GM12878 (cell line): ENCODE measurements around the gene CASP3. TPM values are rescaled to one million over a fixed set of nuclear protein-coding genes. Genes with fewer than 3 reads are reported as not detected.

Source experiments
- ATAC-seq: fragments of 200-7000 bp; cut with Tn5 transposase; 3 replicates; pipeline ENCODE4 v1.9.1; 2020; ENCODE audit warnings: mild to moderate bottlenecking, moderate library complexity
- BruUV-seq: library from RNA; stranded (reverse); fragments of 400-500 nt; replicated peaks from 2 replicates; lab custom pipeline; 2021; lab: Mats Ljungman, UMichigan
- CTCF ChIA-PET: fragments of 300-600 bp; sonication (Branson Sonifier 250); formaldehyde crosslinking; extraction: SDS; loops from one replicate; lab custom pipeline; 2021; ENCODE audit warnings: inconsistent platforms; lab: Yijun Ruan, JAX
- POLR2A ChIA-PET: fragments of 350-600 bp; formaldehyde crosslinking; extraction: SDS; loops from one replicate; lab custom pipeline; 2021; ENCODE audit warnings: inconsistent platforms; lab: Charles Lee
- RAD21 ChIA-PET: fragments of 300-600 bp; sonication (Branson Sonifier 250); formaldehyde crosslinking; loops from one replicate; lab custom pipeline; 2023; ENCODE audit warnings: antibody characterized with exemption; ENCODE audit not compliant: unreplicated experiment; lab: Charles Lee
- SMC1A ChIA-PET: fragments of 300-600 bp; sonication (Branson Sonifier 250); formaldehyde crosslinking; loops from one replicate; lab custom pipeline; 2023; ENCODE audit not compliant: unreplicated experiment, uncharacterized antibody; lab: Charles Lee
- DNase-seq: peaks from one replicate; pipeline ENCODE4 v3.0.0-alpha.2; 2011; ENCODE audit warnings: low read depth, low spot score
- FAIRE-seq: peaks from 3 replicates; lab custom pipeline; 2011; peaks lifted over from hg19 to GRCh38; lab: Jason Lieb, UNC
- H2AFZ ChIP-seq: 2 replicates; pipeline ENCODE4 v1.6.0; 2011; ENCODE audit warnings: low read depth, low read length, control low read depth; ENCODE audit not compliant: control insufficient read depth
- H3K27ac ChIP-seq: 2 replicates; pipeline ENCODE4 v1.5.1; 2011; ENCODE audit warnings: control low read depth; ENCODE audit not compliant: control insufficient read depth, insufficient read depth
- H3K27me3 ChIP-seq, 2 experiments: replicated peaks in 1 of 2; 2 replicates each; pipeline versions ENCODE4 v1.6.0 to v1.6.1; 2011; ENCODE audit warnings: low read length in 1 of 2; ENCODE audit not compliant: control insufficient read depth in 2 of 2, insufficient read depth in 2 of 2
- H3K36me3 ChIP-seq, 2 experiments: 2 replicates each; pipeline ENCODE4 v1.5.1; 2011; ENCODE audit warnings: low read length in 1 of 2; ENCODE audit not compliant: control insufficient read depth in 2 of 2, insufficient read depth in 2 of 2
- H3K4me1 ChIP-seq: 2 replicates; pipeline ENCODE4 v1.6.1; 2011; ENCODE audit warnings: mild to moderate bottlenecking, low read length, moderate library complexity, mixed read lengths; ENCODE audit not compliant: control insufficient read depth, insufficient read depth
- H3K4me2 ChIP-seq: 2 replicates; pipeline ENCODE4 v1.6.0; 2011; ENCODE audit warnings: control low read depth; ENCODE audit not compliant: control insufficient read depth, insufficient read depth
- H3K4me3 ChIP-seq: fragments of 200-600 bp; sonication (generic); 2 replicates; pipeline ENCODE4 v1.5.1; 2016
- H3K79me2 ChIP-seq: 2 replicates; pipeline ENCODE4 v1.6.0; 2011; ENCODE audit warnings: low read length; ENCODE audit not compliant: control insufficient read depth, insufficient read depth
- H3K9ac ChIP-seq: 2 replicates; pipeline ENCODE4 v1.8.0; 2011; ENCODE audit warnings: low read length, control low read depth, mixed read lengths; ENCODE audit not compliant: control insufficient read depth, insufficient read depth
- H3K9me3 ChIP-seq: replicated peaks from 3 replicates; pipeline ENCODE4 v1.5.1; 2011; ENCODE audit warnings: mild to moderate bottlenecking, low read length; ENCODE audit not compliant: control insufficient read depth, insufficient read depth
- H4K20me1 ChIP-seq: 2 replicates; pipeline ENCODE4 v1.6.0; 2011; ENCODE audit not compliant: control insufficient read depth, insufficient read depth
- BCL11A ChIP-seq: IDR thresholded peaks from 2 replicates; pipeline ENCODE4 v1.6.1; 2011; ENCODE audit warnings: low read depth, low read length
- CHD4 ChIP-seq: fragments of 200-600 bp; sonication (generic); IDR thresholded peaks from 2 replicates; pipeline ENCODE4 v1.6.1; 2016; ENCODE audit warnings: mild to moderate bottlenecking
- CTCF ChIP-seq, 3 experiments: IDR thresholded peaks in 2 of 3; conservative IDR thresholded peaks in 1 of 3; 2 replicates each; pipeline ENCODE4 v1.5.1; 2011; ENCODE audit warnings: low read depth in 3 of 3, low read length in 3 of 3, mild to moderate bottlenecking in 3 of 3, control low read depth in 2 of 3, moderate library complexity in 2 of 3, inconsistent platforms in 1 of 3, mixed read lengths in 1 of 3; ENCODE audit not compliant: control insufficient read depth in 2 of 3, insufficient read depth in 1 of 3; ENCODE audit errors: extremely low read depth in 1 of 3
- EGR1 ChIP-seq, 2 experiments: IDR thresholded peaks; 1 replicate in 1 of 2; 2 replicates in 1 of 2; pipeline ENCODE4 v1.6.1; 2011 to 2012; ENCODE audit warnings: low read depth in 2 of 2, low read length in 2 of 2, borderline replicate concordance in 1 of 2, mild to moderate bottlenecking in 1 of 2, moderate library complexity in 1 of 2
- FOXM1 ChIP-seq: IDR thresholded peaks from 2 replicates; pipeline ENCODE4 v1.6.1; 2012; ENCODE audit warnings: low read depth, mild to moderate bottlenecking, inconsistent platforms, low read length, moderate library complexity
- GABPA ChIP-seq: IDR thresholded peaks from 2 replicates; pipeline ENCODE4 v1.6.1; 2014; ENCODE audit warnings: antibody characterized with exemption, low read depth, mild to moderate bottlenecking, inconsistent platforms
- IKZF2 ChIP-seq, 2 experiments: fragments of 450-650 bp; IDR thresholded peaks; 2 replicates each; pipeline ENCODE4 v1.6.1; 2017; ENCODE audit warnings: mild to moderate bottlenecking in 2 of 2, moderate library complexity in 2 of 2
- PKNOX1 ChIP-seq: fragments of 450-650 bp; IDR thresholded peaks from 2 replicates; pipeline ENCODE4 v1.6.1; 2016; ENCODE audit warnings: mild to moderate bottlenecking
- PML ChIP-seq: IDR thresholded peaks from 2 replicates; pipeline ENCODE4 v1.6.1; 2012; ENCODE audit warnings: low read length, inconsistent platforms
- POLR2A ChIP-seq: IDR thresholded peaks from 2 replicates; pipeline ENCODE4 v1.6.1; 2011; ENCODE audit warnings: low read depth, mild to moderate bottlenecking, low read length
- RAD21 ChIP-seq: IDR thresholded peaks from 2 replicates; pipeline ENCODE4 v1.6.1; 2011; ENCODE audit warnings: mild to moderate bottlenecking, low read depth, low read length, moderate library complexity; ENCODE audit not compliant: insufficient read depth
- RFX5 ChIP-seq: IDR thresholded peaks from 2 replicates; pipeline ENCODE4 v1.6.1; 2011; ENCODE audit warnings: low read depth, low read length, improper control_type of control experiment
- TARDBP ChIP-seq: IDR thresholded peaks from 2 replicates; pipeline ENCODE4 v1.6.1; 2016; ENCODE audit warnings: borderline replicate concordance
- TCF3 ChIP-seq: IDR thresholded peaks from 2 replicates; pipeline ENCODE4 v1.6.1; 2012; ENCODE audit warnings: low read depth, mild to moderate bottlenecking, low read length, borderline replicate concordance; ENCODE audit not compliant: insufficient read depth
- ZNF207 ChIP-seq: fragments of 450-650 bp; IDR thresholded peaks from 2 replicates; pipeline ENCODE4 v1.6.1; 2014; ENCODE audit warnings: antibody characterized with exemption, mild to moderate bottlenecking, borderline replicate concordance
- ZNF217 ChIP-seq: fragments of 450-650 bp; IDR thresholded peaks from 2 replicates; pipeline ENCODE4 v1.6.1; 2017; ENCODE audit warnings: antibody characterized with exemption, mild to moderate bottlenecking
- ZNF274 ChIP-seq: IDR thresholded peaks from one replicate; pipeline ENCODE4 v1.8.0; 2011; ENCODE audit not compliant: insufficient read length, insufficient read depth
- ZNF384 ChIP-seq: IDR thresholded peaks from 2 replicates; pipeline ENCODE4 v1.6.1; 2012; ENCODE audit warnings: low read depth, mild to moderate bottlenecking, low read length, improper control_type of control experiment, borderline replicate concordance
- WGBS: methylation state at CpG from one replicate; pipeline ENCODE4 v1.1.6; 2016; ENCODE audit warnings: low lambda C conversion rate; ENCODE audit not compliant: insufficient replicate concordance, insufficient coverage; ENCODE audit errors: missing lambda C conversion rate; 5-methylcytosine and 5-hydroxymethylcytosine counted together
- in situ Hi-C: fragments of 300-500 bp; cut with MboI; formaldehyde crosslinking; loops from 9 replicates; pipeline ENCODE4 v1.14.3; 2018; ENCODE audit warnings: mixed read lengths
- intact Hi-C: fragments of 100-400 bp; cut with micrococcal nuclease; formaldehyde crosslinking; loops from one replicate; pipeline ENCODE4 v1.14.2; 2022; ENCODE audit not compliant: unreplicated experiment
- polyA plus RNA-seq, 11 experiments: library from polyadenylated mRNA; depleted of rRNA in 4 of 11; unstranded in 6 of 11; stranded (reverse) in 5 of 11; fragments of >200 nt; fragmentation: Nextera tagmentation in 4 of 11; fragmentation: Illumina TruSeq in 1 of 11; extraction: Ambion mirVana in 4 of 11; extraction: Trizol in 1 of 11; gene quantifications; 1 replicate in 1 of 11; 2 replicates in 10 of 11; pipeline versions ENCODE4 v1.2.1 to v1.2.3, GENCODE V29; 2011 to 2016; ENCODE audit warnings: inconsistent platforms in 2 of 11, missing spikeins in 2 of 11, low read depth in 1 of 11
- total RNA-seq, 4 experiments: library from RNA; depleted of rRNA in 3 of 4; stranded (reverse); fragments of >200 nt in 3 of 4; fragmentation: Illumina TruSeq in 1 of 4; extraction: Trizol in 1 of 4; gene quantifications; 2 replicates each; pipeline versions ENCODE4 v1.2.1 to v1.2.3, GENCODE V29; 2013 to 2021

The CASP3 gene
- total and polyA plus RNA-seq, 10 of the 15 experiments (the other 5 are each of a cell fraction or from before 2014, with no cell fraction given), result 50.0 to 194 (median 74.4) TPM

DNA sequence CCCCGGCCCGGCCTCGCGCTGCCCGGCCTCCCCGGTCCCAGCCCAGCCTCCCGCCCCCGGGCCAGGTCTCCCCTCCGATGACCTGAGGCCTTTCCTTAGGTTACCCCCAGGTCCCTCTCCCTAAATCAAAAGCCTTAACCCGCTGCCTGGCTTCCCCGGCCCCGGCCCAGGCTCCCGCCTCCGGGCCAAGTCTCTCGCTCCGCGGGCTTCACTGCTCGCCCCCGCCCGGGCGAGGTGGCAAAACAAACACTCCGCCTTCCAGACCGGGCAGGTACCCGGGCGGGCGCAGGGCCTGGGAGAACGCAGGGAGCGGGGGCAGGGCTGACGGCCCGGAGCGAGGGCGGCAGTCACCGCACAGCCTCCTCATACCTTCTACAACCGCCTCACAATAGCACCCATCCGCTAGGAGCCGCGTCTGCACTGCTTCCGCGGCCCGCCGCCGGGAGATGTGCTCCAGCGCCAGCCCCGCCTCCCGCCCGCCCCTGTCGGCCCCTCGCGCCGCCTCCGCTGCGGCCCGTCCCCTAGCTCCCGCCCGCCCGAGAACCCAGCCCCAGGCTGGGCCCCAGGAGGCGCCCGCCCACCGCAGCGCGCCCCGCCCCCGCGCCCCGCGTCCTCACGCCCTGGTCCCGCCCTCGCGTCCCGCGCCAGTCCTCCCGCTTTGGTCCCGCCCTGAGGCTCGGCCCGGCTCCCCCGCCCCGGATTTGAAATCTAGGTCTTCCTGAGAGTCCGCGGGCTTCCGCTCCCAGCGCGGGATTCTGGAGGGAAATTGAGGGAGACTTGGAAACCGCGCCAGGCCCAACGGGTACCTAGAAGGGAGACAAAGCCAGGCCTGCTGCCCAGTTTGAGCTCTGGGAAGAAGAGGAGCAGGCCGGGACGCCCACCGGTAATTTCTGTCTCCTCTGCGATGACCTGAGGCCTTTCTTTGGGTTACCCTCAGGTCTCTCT, at the start of gene CASP3, which contains the start of gene PRIMPOL (continued):
- TF ChIP-seq FOXM1, result no peak
- TF ChIP-seq TARDBP, result 0 out of 2 replicates have a peak, but pooled peaks have one; percentile 46
- peak; percentile 58 for TF ChIP-seq GABPA
- peak in 2 of 3 experiments; percentile 26 to 43; a peak in 3 of 6 replicates for TF ChIP-seq CTCF (IDR thresholded peaks at IDR 0.05 in 2 of 3, conservative IDR thresholded peaks at IDR 0.05 in 1 of 3; ENCODE audit: control insufficient read depth in 2 of 3, extremely low read depth in 1 of 3, insufficient read depth in 1 of 3, low read depth in 3 of 3, low read length in 3 of 3)
- peak; percentile 78 for TF ChIP-seq PML
- TF ChIP-seq, all 136 proteins: peak for 42

GRCh38 chr4:184697956-184698355, 48.7 kb upstream of the CASP3 start:
- BruUV-seq, result no TSS peak
- FAIRE-seq (no peak), DNase-seq (no peak), ATAC-seq (no peak)
- Histone ChIP-seq H3K4me3 (no peak overlapping the region), H3K36me3 (peaks cover 2 to 15% of the 10 kb centered on the region in 2 experiments), H3K4me1 (no peaks in the 10 kb centered on the region), H3K9ac (no peak overlapping the region), H2AFZ (no peak overlapping the region), H3K4me2 (no peak overlapping the region), H3K79me2 (no peaks in the 10 kb centered on the region), H4K20me1 (no peaks in the 10 kb centered on the region), H3K27ac (no peak overlapping the region), H3K9me3 (no peaks in the 10 kb centered on the region), H3K27me3 (no peaks in the 10 kb centered on the region)
- SMC1A ChIA-PET, result interaction anchor here (1.1 to 3.6 kb wide), 4 partner anchors 8 to 82 kb away, joined by 3 to 17 read pairs (median 4); no protein-coding TSS in a partner anchor
- RAD21 ChIA-PET, result interaction anchor here (1.3 kb wide), 1 partner anchor 48 kb away, joined by 4 read pairs; no protein-coding TSS in a partner anchor
- in situ Hi-C loops (no loop called here), intact Hi-C loops (no loop called here)
- 93% methylated on average over 3 of the region's 3 CpGs for WGBS
- POLR2A ChIA-PET, result no interaction called here
- TF ChIP-seq POLR2A (no peak), ZNF207 (no peak), ZNF274 (no peak), EGR1 (IDR thresholded peaks at IDR 0.05; ENCODE audit: borderline replicate concordance in 1 of 2, low read depth in 2 of 2, low read length in 2 of 2) (no peak), TCF3 (no peak), RFX5 (no peak), ZNF217 (no peak), CHD4 (no peak), ZNF384 (no peak), IKZF2 (IDR thresholded peaks at IDR 0.05) (no peak), RAD21 (no peak), PKNOX1 (no peak), BCL11A (no peak)
- CTCF ChIA-PET, result no interaction called here
